Measurements from ENCODE around the gene PARP12.

The PARP12 gene

GRCh38 chr7:140074780-140075179 is 12.0 kb upstream of the PARP12 start:
- no peak for DNase-seq (ENCODE audit: low spot score)
- no peak overlapping the region for H3K27ac ChIP-seq
- TF ChIP-seq CTCF (conservative IDR thresholded peaks at IDR 0.05; ENCODE audit: low read depth) = no peak
- ChIA-PET CTCF (interaction anchor here (0.7 kb wide), 1 partner anchor 442 kb away, joined by 5 read pairs; no protein-coding TSS in a partner anchor), POLR2A (ENCODE audit: low non-redundant PET) (no interaction called here)

GRCh38 chr7:140070546-140070945 is 7.8 kb upstream of the PARP12 start:
- POLR2A ChIA-PET (ENCODE audit: low non-redundant PET) = no interaction called here
- CTCF ChIA-PET = no interaction called here
- TF ChIP-seq CTCF (conservative IDR thresholded peaks at IDR 0.05; ENCODE audit: low read depth) = no peak
- H3K27ac ChIP-seq = no peak overlapping the region
- DNase-seq (ENCODE audit: low spot score) = no peak

- POLR2A ChIA-PET (ENCODE audit: low non-redundant PET) = no interaction called here
- H3K27ac ChIP-seq = no peak overlapping the region
- CTCF ChIA-PET = no interaction called here
- TF ChIP-seq CTCF (conservative IDR thresholded peaks at IDR 0.05; ENCODE audit: low read depth) = no peak
- no peak for DNase-seq (ENCODE audit: low spot score)
Observed at GRCh38 chr7:140069298-140069949, 6.7 kb upstream of the PARP12 start.

- no peak for TF ChIP-seq CTCF (conservative IDR thresholded peaks at IDR 0.05; ENCODE audit: low read depth)
- no peak overlapping the region for H3K27ac ChIP-seq
- CTCF ChIA-PET = no interaction called here
- no peak for DNase-seq (ENCODE audit: low spot score)
- POLR2A ChIA-PET (ENCODE audit: low non-redundant PET) = no interaction called here
Observed at GRCh38 chr7:140068033-140068432, 5.3 kb upstream of the PARP12 start.

GRCh38 chr7:140067052-140067451 is 4.3 kb upstream of the PARP12 start:
- POLR2A ChIA-PET (ENCODE audit: low non-redundant PET) = no interaction called here
- no peak for TF ChIP-seq CTCF (conservative IDR thresholded peaks at IDR 0.05; ENCODE audit: low read depth)

GRCh38 chr7:140062118-140062527 is 628 bp downstream of the PARP12 start:
- ChIA-PET CTCF (no interaction called here), POLR2A (ENCODE audit: low non-redundant PET) (no interaction called here)
- peak overlapping the region; percentile 77 for H3K27ac ChIP-seq
- no peak for TF ChIP-seq CTCF (conservative IDR thresholded peaks at IDR 0.05; ENCODE audit: low read depth)
- no peak for DNase-seq (ENCODE audit: low spot score)

More at GRCh38 chr7:140067052-140067451, 4.3 kb upstream of the PARP12 start:
- CTCF ChIA-PET = no interaction called here
- no peak for DNase-seq (ENCODE audit: low spot score)
- H3K27ac ChIP-seq = no peak overlapping the region

- DNase-seq (ENCODE audit: low spot score) = no peak
- no peak for TF ChIP-seq CTCF (conservative IDR thresholded peaks at IDR 0.05; ENCODE audit: low read depth)
- peak overlapping the region; percentile 77 for H3K27ac ChIP-seq
- ChIA-PET CTCF (no interaction called here), POLR2A (ENCODE audit: low non-redundant PET) (no interaction called here)
Observed at GRCh38 chr7:140061607-140061930, 1.2 kb downstream of the PARP12 start.
